Liver (tissue), 9 donors: ENCODE results near the gene NPIPB8. TPM values are rescaled to one million over a fixed set of nuclear protein-coding genes. Genes with fewer than 3 reads are reported as not detected.
"Not testable (repeated sequence)": the region's sequence is repeated elsewhere in the genome, so short reads cannot be mapped to it uniquely, and the experiment has no call there.

Experiments used
- DNase-seq: peaks from one replicate; pipeline ENCODE4 v3.0.0-alpha.2; 2017; ENCODE audit warnings: low spot score
- H3K27ac ChIP-seq, 2 donors: one replicate each; pipeline ENCODE4 v1.7.0; 2013; ENCODE audit warnings: inconsistent platforms in 2 of 2, low read length in 2 of 2, control low read depth in 1 of 2, low read depth in 1 of 2, mild to moderate bottlenecking in 1 of 2
- H3K27me3 ChIP-seq, 4 donors: one replicate each; pipeline versions ENCODE4 v1.6.1 to v1.7.0; 2013; ENCODE audit warnings: low read length in 3 of 4, inconsistent platforms in 1 of 4, mild to moderate bottlenecking in 1 of 4, moderate library complexity in 1 of 4; ENCODE audit not compliant: control insufficient read depth in 4 of 4, insufficient read depth in 4 of 4
- H3K36me3 ChIP-seq, 4 donors: one replicate each; pipeline versions ENCODE4 v1.6.1 to v1.7.0; 2013; ENCODE audit warnings: low read length in 3 of 4, mild to moderate bottlenecking in 3 of 4, low read depth in 1 of 4, moderate library complexity in 1 of 4; ENCODE audit not compliant: control insufficient read depth in 4 of 4, insufficient read depth in 3 of 4
- H3K4me1 ChIP-seq, 4 donors: one replicate each; pipeline versions ENCODE4 v1.6.1 to v1.7.0; 2013; ENCODE audit warnings: low read length in 3 of 4, mild to moderate bottlenecking in 3 of 4, moderate library complexity in 1 of 4; ENCODE audit not compliant: control insufficient read depth in 4 of 4, insufficient read depth in 4 of 4
- H3K4me3 ChIP-seq, 3 donors: one replicate each; pipeline versions ENCODE4 v1.6.1 to v1.7.0; 2013; ENCODE audit warnings: low read length in 3 of 3, control low read depth in 1 of 3, low read depth in 1 of 3, mild to moderate bottlenecking in 1 of 3
- H3K9ac ChIP-seq, 2 donors: one replicate each; pipeline ENCODE4 v1.7.0; 2013; ENCODE audit warnings: low read length in 2 of 2, mild to moderate bottlenecking in 2 of 2, moderate library complexity in 2 of 2, control low read depth in 1 of 2, low read depth in 1 of 2
- H3K9me3 ChIP-seq, 4 donors: one replicate each; pipeline versions ENCODE4 v1.6.1 to v1.7.0; 2013; ENCODE audit warnings: low read length in 3 of 4; ENCODE audit not compliant: control insufficient read depth in 4 of 4
- ATF3 ChIP-seq: IDR thresholded peaks from 2 replicates; pipeline ENCODE4 v1.6.1; 2016; ENCODE audit warnings: antibody characterized with exemption
- FOXA2 ChIP-seq: IDR thresholded peaks from 2 replicates; pipeline ENCODE4 v1.6.1; 2016; ENCODE audit warnings: antibody characterized with exemption
- GABPA ChIP-seq, 2 donors: IDR thresholded peaks in 1 of 2; conservative IDR thresholded peaks in 1 of 2; 2 replicates each; pipeline ENCODE4 v1.6.1; 2016; ENCODE audit warnings: antibody characterized with exemption in 2 of 2, mild to moderate bottlenecking in 1 of 2, moderate library complexity in 1 of 2
- HNF4A ChIP-seq, 2 donors: conservative IDR thresholded peaks; 2 replicates each; pipeline ENCODE4 v1.6.1; 2016; ENCODE audit warnings: antibody characterized with exemption in 2 of 2, mild to moderate bottlenecking in 2 of 2
- HNF4G ChIP-seq: IDR thresholded peaks from 2 replicates; pipeline ENCODE4 v1.6.1; 2016; ENCODE audit warnings: antibody characterized with exemption
- JUND ChIP-seq, 2 donors: IDR thresholded peaks; 2 replicates each; pipeline ENCODE4 v1.6.1; 2016; ENCODE audit warnings: antibody characterized with exemption in 2 of 2
- MAX ChIP-seq: IDR thresholded peaks from 2 replicates; pipeline ENCODE4 v1.6.1; 2016; ENCODE audit warnings: antibody characterized with exemption
- REST ChIP-seq: IDR thresholded peaks from 2 replicates; pipeline ENCODE4 v1.6.1; 2016; ENCODE audit warnings: antibody characterized with exemption, mild to moderate bottlenecking
- RXRA ChIP-seq, 2 donors: IDR thresholded peaks; 2 replicates each; pipeline ENCODE4 v1.6.1; 2017 to 2018; ENCODE audit warnings: antibody characterized with exemption in 2 of 2, mild to moderate bottlenecking in 1 of 2
- SP1 ChIP-seq: IDR thresholded peaks from 2 replicates; pipeline ENCODE4 v1.6.1; 2018; ENCODE audit warnings: antibody characterized with exemption, mild to moderate bottlenecking
- YY1 ChIP-seq: IDR thresholded peaks from 2 replicates; pipeline ENCODE4 v1.6.1; 2016; ENCODE audit warnings: antibody characterized with exemption, mild to moderate bottlenecking
- ZBTB33 ChIP-seq: IDR thresholded peaks from 2 replicates; pipeline ENCODE4 v1.6.1; 2016; ENCODE audit warnings: antibody characterized with exemption
- WGBS: extraction: QIAGEN DNeasy Blood & Tissue Kit; methylation state at CpG from one replicate; pipeline ENCODE4 v1.1.7; 2013; 5-methylcytosine and 5-hydroxymethylcytosine counted together
- polyA plus RNA-seq, 2 donors: library from polyadenylated mRNA; stranded (reverse) in 1 of 2; unstranded in 1 of 2; fragments of 200-250 nt in 1 of 2; fragments of >200 nt in 1 of 2; fragmentation: Nextera tagmentation in 1 of 2; extraction: Ambion mirVana in 1 of 2; gene quantifications; one replicate each; pipeline versions ENCODE4 v1.2.1 to v1.2.3, GENCODE V29; 2013 to 2015
- total RNA-seq, 2 donors: library from RNA; depleted of rRNA; stranded (reverse); fragments of >200 nt; gene quantifications; one replicate each; pipeline ENCODE4 v1.2.3, GENCODE V29; 2014
- donor health status: healthy.
- donor health status: healthy.
- donor health status: healthy.
- donor health status: healthy.
- donor health status: healthy.

The NPIPB8 gene
- total and polyA plus RNA-seq, 4 donors = 0.08 to 0.53 TPM; not detected in 2

- peaks cover 3 to 16% (median 13%) of the 10 kb centered on the region in 4 donors for H3K36me3 ChIP-seq
- H3K9me3 ChIP-seq = no peaks in the 10 kb centered on the region
- TF ChIP-seq HNF4G (no peak), ZBTB33 (no peak), SP1 (no peak), YY1 (no peak), JUND (IDR thresholded peaks at IDR 0.05) (no peak), HNF4A (conservative IDR thresholded peaks at IDR 0.05) (no peak), FOXA2 (no peak), ATF3 (no peak), GABPA (IDR thresholded peaks at IDR 0.05 in 1 of 2, conservative IDR thresholded peaks at IDR 0.05 in 1 of 2) (no peak), MAX (no peak), RXRA (IDR thresholded peaks at IDR 0.05) (no peak)
- no peak overlapping the region for H3K4me3 ChIP-seq
- no peak overlapping the region for H3K27ac ChIP-seq
- no peak overlapping the region for H3K9ac ChIP-seq
- H3K27me3 ChIP-seq = no peaks in the 10 kb centered on the region
- DNase-seq = no peak
- WGBS = 92% methylated on average over 16 of the region's 16 CpGs
- peaks cover 5 to 32% (median 29%) of the 10 kb centered on the region in 4 donors for H3K4me1 ChIP-seq
Measured at GRCh38 chr16:28606291-28607115, 31.4 kb upstream of the NPIPB8 start.

GRCh38 chr16:28607116-28607623, 30.7 kb upstream of the NPIPB8 start:
- TF ChIP-seq ZBTB33 = no peak
- no peak for TF ChIP-seq RXRA (IDR thresholded peaks at IDR 0.05)
- no peak for TF ChIP-seq REST
- Histone ChIP-seq H3K4me1 (peaks cover 5 to 32% (median 29%) of the 10 kb centered on the region in 4 donors), H3K27me3 (no peaks in the 10 kb centered on the region), H3K27ac (no peak overlapping the region), H3K4me3 (no peak overlapping the region), H3K9ac (no peak overlapping the region), H3K9me3 (no peaks in the 10 kb centered on the region), H3K36me3 (peaks cover 3 to 16% (median 13%) of the 10 kb centered on the region in 4 donors)
- WGBS = 96% methylated on average over 9 of the region's 9 CpGs
- no peak for DNase-seq

- DNase-seq, H3K27me3 ChIP-seq, H3K27ac ChIP-seq, H3K4me3 ChIP-seq, H3K9me3 ChIP-seq, H3K9ac ChIP-seq: not testable (repeated sequence)
- peaks cover 5 to 31% (median 28%) of the 10 kb centered on the region in 4 donors for H3K4me1 ChIP-seq
- H3K36me3 ChIP-seq = peaks cover 3 to 16% (median 13%) of the 10 kb centered on the region in 4 donors
- WGBS = 95% methylated on average over 10 of the region's 10 CpGs
Measured at GRCh38 chr16:28607681-28608495, 30.0 kb upstream of the NPIPB8 start.

- DNase-seq = peak; percentile 16
- not testable (repeated sequence) for H3K9me3 ChIP-seq, H3K4me3 ChIP-seq, H3K9ac ChIP-seq, H3K27me3 ChIP-seq, H3K27ac ChIP-seq
- Histone ChIP-seq H3K4me1 (peaks cover 5 to 31% (median 28%) of the 10 kb centered on the region in 4 donors), H3K36me3 (peaks cover 3 to 16% (median 13%) of the 10 kb centered on the region in 4 donors)
- 93% methylated on average over 6 of the region's 7 CpGs for WGBS
Measured at GRCh38 chr16:28608496-28608808, 29.4 kb upstream of the NPIPB8 start.
